Activated CD4-positive, alpha-beta T cell treated with anti-CD3 and anti-CD28 coated beads, Interleukin-2, amount 50 U/mL, for 24 hours (primary cell): Measurements from ENCODE around the gene TUBG2.
A peak's percentile ranks its signal among the peaks of the same experiment; 100 is the strongest.
"Not testable (repeated sequence)": the region's sequence is repeated elsewhere in the genome, so short reads cannot be mapped to it uniquely, and the experiment has no call there.

Source experiments
- DNase-seq, 2 donors: peaks; one replicate each; pipeline ENCODE4 v3.0.0-alpha.2; 2020; ENCODE audit warnings: low read depth in 1 of 2, low spot score in 1 of 2

Gene TUBG2

DNA sequence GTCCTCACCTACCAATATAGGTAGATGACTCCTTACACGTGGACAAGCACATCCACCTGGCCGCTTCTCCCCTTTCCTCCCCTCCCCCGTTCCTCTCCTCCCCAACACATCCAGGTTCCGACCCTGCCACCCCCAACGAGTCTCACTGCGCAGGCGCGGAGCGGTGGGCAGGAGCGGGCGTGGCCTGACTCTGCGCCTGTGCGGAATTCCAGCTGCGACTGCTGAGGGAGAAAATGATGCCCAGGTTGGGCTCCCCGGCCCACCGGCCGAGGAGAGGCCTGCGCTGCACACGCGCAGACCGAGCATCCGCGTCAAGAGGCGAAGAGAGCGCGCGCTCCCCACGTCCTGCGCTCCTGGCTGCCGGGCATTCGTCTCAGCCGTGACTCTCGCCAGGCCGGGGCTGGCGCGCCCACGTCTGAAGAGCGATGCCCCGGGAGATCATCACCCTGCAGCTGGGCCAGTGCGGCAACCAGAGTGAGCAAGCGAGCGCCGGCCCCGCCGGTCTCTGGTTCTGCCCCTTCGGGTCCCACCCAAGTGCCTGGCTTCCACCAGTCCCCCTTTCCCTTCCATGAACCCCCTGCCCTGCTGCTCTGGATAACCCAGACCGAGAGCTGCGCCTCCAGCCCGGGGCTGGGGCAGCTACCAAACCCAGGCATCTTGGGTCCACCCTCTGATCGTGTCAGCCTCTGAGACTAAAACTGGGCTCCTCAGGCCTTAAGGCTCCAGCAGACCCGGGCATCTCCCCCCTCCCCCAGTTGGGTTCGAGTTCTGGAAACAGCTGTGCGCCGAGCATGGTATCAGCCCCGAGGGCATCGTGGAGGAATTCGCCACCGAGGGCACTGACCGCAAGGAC is at the start of gene TUBG2:
Gene TUBG2, plus strand, starts transcription at position 206 of the 853 bp plus-strand sequence. Its CDS starts 220 bp downstream, at position 426.
- DNase-seq: peak; percentile 67 to 73

DNA sequence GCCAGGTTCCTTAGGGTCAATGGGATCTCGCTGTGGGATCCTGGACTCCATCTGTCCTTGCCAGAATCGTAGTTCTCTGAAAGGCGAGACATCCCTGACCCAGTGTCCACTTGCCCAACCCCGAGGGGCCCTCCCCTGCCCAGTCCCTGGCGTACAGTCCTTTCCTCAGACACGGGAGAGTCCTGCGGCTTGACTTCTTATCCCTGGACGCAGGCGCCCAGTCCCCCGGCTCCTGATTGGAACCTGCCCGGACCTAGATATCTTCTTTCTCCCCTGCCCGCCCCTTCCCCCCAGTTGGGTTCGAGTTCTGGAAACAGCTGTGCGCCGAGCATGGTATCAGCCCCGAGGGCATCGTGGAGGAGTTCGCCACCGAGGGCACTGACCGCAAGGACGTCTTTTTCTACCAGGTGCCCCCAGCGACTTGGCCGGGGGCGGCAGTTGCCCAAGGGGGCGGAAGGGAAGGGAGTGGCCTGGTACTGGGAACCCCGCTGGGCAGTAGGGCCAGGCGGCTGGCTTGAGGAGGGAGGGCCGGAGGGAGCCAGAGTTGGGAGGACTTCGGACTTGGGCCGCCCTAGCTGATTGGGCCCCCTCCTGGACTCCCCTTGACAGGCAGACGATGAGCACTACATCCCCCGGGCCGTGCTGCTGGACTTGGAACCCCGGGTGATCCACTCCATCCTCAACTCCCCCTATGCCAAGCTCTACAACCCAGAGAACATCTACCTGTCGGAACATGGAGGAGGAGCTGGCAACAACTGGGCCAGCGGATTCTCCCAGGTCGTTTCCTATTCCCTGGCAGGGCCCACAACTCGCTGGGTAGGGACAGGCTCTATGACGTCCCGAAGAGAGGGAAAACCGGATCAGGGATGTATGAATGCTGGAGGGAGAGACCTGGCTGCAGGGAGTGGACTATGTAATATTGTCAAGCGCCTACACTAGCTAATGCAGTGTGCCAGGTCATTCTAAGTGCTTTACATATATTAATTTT is 49.0 kb upstream of the TUBG2 start:
- not testable (repeated sequence) for DNase-seq

GRCh38 chr17:42612013-42612412 is 47.1 kb upstream of the TUBG2 start:
- DNase-seq: no peak

GRCh38 chr17:42613699-42614295 is 45.3 kb upstream of the TUBG2 start:
- no peak for DNase-seq

GRCh38 chr17:42617956-42618431 is 41.1 kb upstream of the TUBG2 start:
- no peak for DNase-seq

- no peak for DNase-seq
Observed at GRCh38 chr17:42618442-42619150, 40.5 kb upstream of the TUBG2 start.

DNA sequence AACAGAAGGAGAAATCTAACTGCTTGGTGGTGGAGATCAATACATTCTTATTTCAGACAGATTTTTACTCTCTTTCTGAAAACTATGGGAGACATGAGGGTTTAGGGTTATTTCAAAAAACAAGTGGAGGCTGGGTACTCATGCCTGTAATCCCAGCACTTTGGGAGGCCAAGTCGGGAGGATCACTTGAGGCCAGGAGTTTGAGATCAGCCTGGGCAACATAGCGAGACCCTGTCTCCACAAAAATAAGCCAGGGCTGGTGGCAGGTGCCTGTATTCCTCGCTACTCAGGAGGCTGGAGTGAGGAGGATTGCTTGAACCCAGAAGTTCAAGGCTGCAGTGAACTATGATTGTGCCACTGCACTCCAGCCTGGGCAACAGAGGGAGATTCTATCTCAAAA is 37.1 kb upstream of the TUBG2 start:
- DNase-seq: not testable (repeated sequence)

GRCh38 chr17:42623271-42623670 is 35.8 kb upstream of the TUBG2 start:
- no peak for DNase-seq

DNA sequence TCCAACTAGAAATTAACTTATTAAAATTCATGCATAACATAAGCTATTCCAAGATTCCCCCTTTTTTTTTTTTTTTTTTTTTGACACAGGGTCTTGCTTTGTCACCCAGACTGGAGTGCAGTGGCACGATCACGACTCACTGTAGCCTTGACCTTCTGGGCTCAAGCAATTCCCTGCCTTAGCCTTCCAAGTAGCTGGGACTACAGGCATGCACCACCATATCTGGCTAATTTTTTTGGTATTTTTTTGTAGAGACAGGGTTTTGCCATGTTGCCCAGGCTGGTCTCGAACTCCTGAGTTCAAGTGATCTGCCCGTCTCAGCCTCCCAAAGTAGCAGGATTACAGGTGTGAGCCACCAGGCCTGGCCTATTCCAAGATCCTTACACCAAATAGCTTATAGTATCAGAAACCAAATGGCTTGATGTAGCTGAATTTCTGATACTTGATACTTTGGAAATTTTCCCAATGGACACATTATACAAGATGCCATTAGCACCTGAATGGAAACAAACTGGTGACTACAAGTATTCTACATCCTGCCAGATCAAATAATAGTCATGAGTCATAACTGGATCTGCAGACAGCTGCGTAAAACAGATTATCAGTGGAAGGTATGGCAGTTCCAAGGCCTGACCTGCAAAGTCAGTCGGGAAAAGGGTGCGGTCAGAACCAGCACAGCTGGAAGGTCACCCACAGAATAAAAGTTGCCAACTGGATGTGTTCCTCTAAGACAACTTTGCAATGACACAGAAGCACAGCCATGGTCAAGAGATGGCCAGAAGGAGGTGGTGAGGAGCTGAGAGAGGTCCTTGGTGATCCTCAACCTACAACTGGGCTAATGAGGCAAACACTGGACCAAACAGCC is 35.1 kb upstream of the TUBG2 start:
- DNase-seq: no peak

GRCh38 chr17:42627032-42627764 is 31.9 kb upstream of the TUBG2 start:
- DNase-seq: not testable (repeated sequence)

GRCh38 chr17:42629411-42630009 is 29.6 kb upstream of the TUBG2 start:
- DNase-seq: no peak

DNA sequence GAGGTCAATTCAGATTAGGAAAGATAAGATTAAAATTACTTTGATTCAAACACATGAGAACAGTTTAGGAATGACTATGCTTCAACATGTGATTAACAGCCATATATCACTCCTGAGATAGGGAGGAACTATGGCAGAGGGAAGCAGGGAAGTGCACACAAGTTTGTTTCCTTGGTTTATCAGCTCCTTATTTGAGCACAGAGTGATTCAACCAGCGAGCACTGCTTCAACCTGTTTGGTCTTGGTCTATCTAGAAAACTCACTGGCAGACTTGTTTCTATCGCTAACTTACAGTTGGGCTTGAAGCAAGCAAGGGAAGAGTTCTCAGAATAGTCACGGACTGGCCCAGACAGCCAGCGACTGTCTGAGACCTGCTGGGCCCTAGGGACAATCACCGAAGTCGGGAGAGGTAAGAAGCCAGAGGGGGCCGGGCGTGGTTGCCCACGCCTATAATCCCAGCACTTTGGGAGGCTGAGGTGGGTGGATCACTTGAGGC is 26.1 kb upstream of the TUBG2 start:
- no peak for DNase-seq

- no peak for DNase-seq
Observed at GRCh38 chr17:42639525-42640113, 19.5 kb upstream of the TUBG2 start.

DNA sequence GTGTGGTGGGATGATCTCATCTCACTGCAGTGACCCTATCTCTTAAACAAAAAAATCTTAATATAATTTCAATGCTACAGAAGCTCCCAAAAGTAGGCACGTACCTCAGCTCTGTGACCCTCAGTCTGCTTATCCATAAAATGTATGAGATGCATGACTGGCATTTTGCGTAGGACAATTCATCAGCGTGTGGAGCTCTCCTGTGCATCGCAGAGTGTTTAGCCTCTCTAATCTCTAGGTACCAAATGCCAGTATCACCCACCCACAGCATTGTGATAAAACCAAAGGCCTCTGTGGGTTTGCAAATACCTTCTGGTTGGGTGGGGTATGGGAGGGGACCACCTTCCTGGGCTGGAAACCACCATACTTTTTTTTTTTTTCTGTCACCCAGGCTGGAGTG is 19.0 kb upstream of the TUBG2 start:
- no peak for DNase-seq

GRCh38 chr17:42642336-42642735 is 16.7 kb upstream of the TUBG2 start:
- no peak for DNase-seq

GRCh38 chr17:42647778-42648177 is 11.3 kb upstream of the TUBG2 start:
- no peak for DNase-seq

- no peak for DNase-seq
Observed at GRCh38 chr17:42651392-42651791, 7.7 kb upstream of the TUBG2 start.
